ENCODE measurements around the gene RANBP3. TPM values are rescaled to one million over a fixed set of nuclear protein-coding genes. Genes with fewer than 3 reads are reported as not detected.

RANBP3 gene
- total RNA-seq, 1 donor from 2014 or later = 122 TPM

DNA sequence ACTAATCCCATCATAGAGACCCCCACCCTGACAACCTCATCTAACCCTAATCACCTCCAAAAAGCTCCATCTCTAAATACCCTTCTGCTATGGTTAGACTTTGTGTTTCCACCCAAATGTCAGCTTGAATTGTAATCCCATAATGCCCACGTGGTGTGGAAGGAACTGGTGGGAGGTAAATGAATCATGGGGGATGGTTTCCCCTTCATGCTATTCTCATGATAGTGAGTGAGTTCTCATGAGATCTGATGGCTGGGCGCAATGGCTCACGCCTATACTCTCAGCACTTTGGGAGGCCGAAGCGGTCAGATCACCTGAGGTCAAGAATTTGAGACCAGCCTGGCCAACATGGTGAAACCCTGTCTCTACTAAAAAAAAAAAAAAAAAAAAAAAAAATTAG is 70.7 kb downstream of the RANBP3 start:
- TF ChIP-seq, protein P1, sequence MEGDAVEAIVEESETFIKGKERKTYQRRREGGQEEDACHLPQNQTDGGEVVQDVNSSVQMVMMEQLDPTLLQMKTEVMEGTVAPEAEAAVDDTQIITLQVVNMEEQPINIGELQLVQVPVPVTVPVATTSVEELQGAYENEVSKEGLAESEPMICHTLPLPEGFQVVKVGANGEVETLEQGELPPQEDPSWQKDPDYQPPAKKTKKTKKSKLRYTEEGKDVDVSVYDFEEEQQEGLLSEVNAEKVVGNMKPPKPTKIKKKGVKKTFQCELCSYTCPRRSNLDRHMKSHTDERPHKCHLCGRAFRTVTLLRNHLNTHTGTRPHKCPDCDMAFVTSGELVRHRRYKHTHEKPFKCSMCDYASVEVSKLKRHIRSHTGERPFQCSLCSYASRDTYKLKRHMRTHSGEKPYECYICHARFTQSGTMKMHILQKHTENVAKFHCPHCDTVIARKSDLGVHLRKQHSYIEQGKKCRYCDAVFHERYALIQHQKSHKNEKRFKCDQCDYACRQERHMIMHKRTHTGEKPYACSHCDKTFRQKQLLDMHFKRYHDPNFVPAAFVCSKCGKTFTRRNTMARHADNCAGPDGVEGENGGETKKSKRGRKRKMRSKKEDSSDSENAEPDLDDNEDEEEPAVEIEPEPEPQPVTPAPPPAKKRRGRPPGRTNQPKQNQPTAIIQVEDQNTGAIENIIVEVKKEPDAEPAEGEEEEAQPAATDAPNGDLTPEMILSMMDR (conservative IDR thresholded peaks at IDR 0.05) = no peak
- peak overlapping the region; percentile 44 for H3K4me3 Mint-ChIP-seq
- H3K9me3 Mint-ChIP-seq = no peaks in the 10 kb centered on the region
- no peak overlapping the region for H3K27ac Mint-ChIP-seq (ENCODE audit: unreplicated experiment)
- H3K4me1 Mint-ChIP-seq = peaks cover 39% of the 10 kb centered on the region
- DNase-seq (ENCODE audit: low read depth, low spot score) = no peak
- peaks cover 10% of the 10 kb centered on the region for H3K27me3 Mint-ChIP-seq (ENCODE audit: low read depth)
- H3K36me3 Mint-ChIP-seq (ENCODE audit: low read depth) = no peaks in the 10 kb centered on the region

DNA sequence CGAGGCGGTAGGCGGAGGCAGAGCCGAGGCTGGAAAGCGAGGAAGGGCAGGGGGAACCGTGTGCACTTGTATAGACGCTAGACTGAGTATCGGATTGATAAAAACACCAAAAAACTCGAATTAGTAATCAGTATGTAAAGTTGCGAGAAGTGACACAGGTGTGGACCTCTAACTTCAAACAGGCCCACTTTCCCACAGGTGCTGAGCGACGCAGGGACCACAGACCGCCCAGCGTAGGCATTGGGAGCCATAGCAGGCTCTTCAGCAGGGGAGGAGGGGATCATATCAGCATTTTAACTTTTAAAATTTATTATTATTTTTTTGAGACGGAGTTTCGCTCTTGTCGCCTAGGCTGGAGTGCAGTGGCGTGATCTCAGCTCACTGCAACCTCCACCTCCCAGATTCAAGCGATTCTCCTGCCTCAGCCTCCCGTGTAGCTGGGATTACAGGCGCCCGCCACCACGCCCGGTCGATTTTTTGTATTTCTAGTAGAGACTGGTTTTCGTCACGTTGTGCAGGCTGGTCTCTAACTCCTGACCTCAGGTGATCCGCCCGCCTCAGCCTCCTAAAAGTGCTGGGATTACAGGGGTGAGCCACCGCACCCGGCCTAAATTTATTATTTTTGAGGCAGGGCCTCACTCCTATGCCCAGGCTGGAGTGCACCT is 72.7 kb downstream of the RANBP3 start:
- H3K27ac Mint-ChIP-seq (ENCODE audit: unreplicated experiment) = no peak overlapping the region
- no peaks in the 10 kb centered on the region for H3K9me3 Mint-ChIP-seq
- no peak for DNase-seq (ENCODE audit: low read depth, low spot score)
- TF ChIP-seq, protein P1 (conservative IDR thresholded peaks at IDR 0.05) = no peak
- H3K4me1 Mint-ChIP-seq = peaks cover 38% of the 10 kb centered on the region
- H3K4me3 Mint-ChIP-seq = peak overlapping the region; percentile 27
- H3K36me3 Mint-ChIP-seq (ENCODE audit: low read depth) = no peaks in the 10 kb centered on the region
- H3K27me3 Mint-ChIP-seq (ENCODE audit: low read depth) = peaks cover 10% of the 10 kb centered on the region

DNA sequence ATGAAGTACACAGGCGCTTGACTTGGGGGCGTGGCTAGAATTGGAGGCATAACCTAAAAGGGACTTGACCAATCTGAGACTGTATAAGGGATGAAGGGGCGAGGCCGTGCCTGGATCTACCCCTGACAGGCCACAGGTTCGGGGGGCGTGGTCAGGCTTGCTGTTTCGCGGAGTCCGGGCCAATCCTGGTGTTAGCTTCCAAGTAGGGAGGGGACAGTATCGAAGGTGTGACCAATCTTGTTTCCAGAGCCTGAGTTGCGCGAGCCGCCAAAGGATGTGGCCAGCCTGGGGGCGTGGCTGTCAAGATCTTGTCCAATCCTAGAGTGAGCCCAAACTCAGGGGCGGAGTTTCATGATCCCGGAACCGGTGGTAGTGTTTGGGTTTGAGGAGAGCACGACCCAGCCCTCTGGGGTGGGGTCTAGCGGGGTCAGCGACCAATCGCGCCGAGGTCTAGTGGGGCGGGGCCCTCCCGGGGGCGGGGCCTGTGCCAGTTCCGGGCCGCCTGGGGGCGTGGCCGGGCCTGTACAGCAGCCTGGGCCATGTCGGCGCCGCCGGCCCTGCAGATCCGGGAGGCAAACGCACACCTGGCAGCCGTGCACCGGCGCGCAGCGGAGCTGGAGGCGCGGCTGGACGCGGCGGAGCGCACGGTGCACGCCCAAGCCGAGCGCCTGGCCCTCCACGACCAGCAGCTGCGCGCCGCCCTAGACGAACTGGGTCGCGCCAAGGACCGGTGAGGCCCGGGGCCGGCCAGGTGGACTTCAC is 73.4 kb downstream of the RANBP3 start, which contains the start of gene VMAC:
VMAC (plus strand) TSS at position 521 of the 762 bp plus-strand sequence; CDS start at position 540, 19 bp downstream.
- Mint-ChIP-seq H3K27ac (ENCODE audit: unreplicated experiment) (peak within 1 kb of the TSS; percentile 99), H3K27me3 (ENCODE audit: low read depth) (peaks cover 10% of the 10 kb centered on the region), H3K4me3 (peak within 1 kb of the TSS; percentile 99), H3K36me3 (ENCODE audit: low read depth) (no peaks in the 10 kb centered on the region), H3K9me3 (no peaks in the 10 kb centered on the region), H3K4me1 (peaks cover 31% of the 10 kb centered on the region)
- DNase-seq (ENCODE audit: low read depth, low spot score) = peak; percentile 98
- TF ChIP-seq, protein P1 (conservative IDR thresholded peaks at IDR 0.05) = no peak

DNA sequence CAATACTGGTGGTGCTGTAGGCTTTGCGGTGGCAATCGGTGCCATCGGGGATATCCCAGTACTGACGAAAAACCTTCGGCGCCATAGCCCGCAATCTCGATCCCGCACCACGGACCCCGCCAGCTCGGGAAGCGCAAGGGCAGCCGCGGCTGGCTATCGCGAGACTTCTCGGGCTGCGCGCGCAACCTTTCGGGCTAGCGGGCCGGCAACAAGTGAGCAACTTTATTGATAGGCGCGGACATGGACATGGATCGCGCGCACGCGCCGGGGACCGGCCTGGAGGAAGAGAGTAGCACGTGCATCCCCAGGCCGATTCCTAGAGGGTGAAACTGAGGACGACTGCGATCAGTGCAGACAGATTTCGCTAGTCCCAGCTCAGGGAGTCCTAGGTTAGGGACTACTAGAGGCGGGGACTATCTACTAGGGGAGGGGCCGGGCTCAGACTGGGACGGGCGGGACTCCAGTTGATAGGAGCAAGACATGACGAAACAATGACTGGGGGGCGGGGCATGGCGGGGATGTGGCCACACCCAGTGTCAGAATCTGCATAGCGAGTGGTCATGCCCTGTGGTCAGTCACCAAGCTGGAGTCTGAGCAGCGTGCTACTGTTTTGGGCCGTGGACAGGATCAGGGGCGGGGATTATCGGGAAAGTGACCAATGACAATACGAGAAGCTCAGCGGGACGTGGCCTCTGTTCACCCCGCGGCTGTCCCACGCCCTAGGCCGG is 74.2 kb downstream of the RANBP3 start, which contains the start of gene NDUFA11:
NDUFA11 (minus strand) TSS at position 167 of the 728 bp plus-strand sequence; CDS start at position 85, 82 bp downstream.
- peaks cover 24% of the 10 kb centered on the region for H3K4me1 Mint-ChIP-seq
- DNase-seq (ENCODE audit: low read depth, low spot score) = peak; percentile 98
- peaks cover 10% of the 10 kb centered on the region for H3K27me3 Mint-ChIP-seq (ENCODE audit: low read depth)
- H3K36me3 Mint-ChIP-seq (ENCODE audit: low read depth) = no peaks in the 10 kb centered on the region
- peak within 1 kb of the TSS; percentile 99 for H3K4me3 Mint-ChIP-seq
- TF ChIP-seq, protein P1 (conservative IDR thresholded peaks at IDR 0.05) = no peak
- no peaks in the 10 kb centered on the region for H3K9me3 Mint-ChIP-seq
- peak within 1 kb of the TSS; percentile 99 for H3K27ac Mint-ChIP-seq (ENCODE audit: unreplicated experiment)

DNA sequence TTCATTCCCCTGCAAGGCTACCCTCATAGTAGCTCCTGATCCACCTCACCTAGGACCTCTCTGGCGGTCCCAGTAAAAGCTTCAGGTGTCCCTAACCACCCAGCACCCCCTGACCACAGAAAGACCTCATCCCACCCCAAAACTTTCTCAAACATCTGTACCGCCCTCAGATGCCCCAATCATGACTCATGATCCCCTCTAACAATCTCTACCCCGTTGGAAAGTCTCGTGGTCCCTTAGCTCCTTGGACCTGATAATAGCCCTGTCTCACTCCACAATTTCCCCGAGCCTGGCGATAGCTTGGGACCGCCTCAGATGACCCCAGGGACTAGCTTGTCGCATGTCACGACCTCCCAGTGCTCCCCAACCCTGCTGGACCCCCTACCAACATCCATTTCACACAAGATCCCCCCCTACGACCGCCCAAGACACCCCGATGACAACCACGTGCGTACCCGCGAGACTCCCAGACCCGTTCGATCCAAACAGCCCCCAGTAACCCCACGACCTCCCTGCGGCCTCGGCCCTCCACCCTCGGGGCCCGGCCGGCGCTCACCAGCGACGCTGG is 74.8 kb downstream of the RANBP3 start:
- peaks cover 10% of the 10 kb centered on the region for H3K27me3 Mint-ChIP-seq (ENCODE audit: low read depth)
- H3K36me3 Mint-ChIP-seq (ENCODE audit: low read depth) = no peaks in the 10 kb centered on the region
- peak overlapping the region; percentile 99 for H3K27ac Mint-ChIP-seq (ENCODE audit: unreplicated experiment)
- no peaks in the 10 kb centered on the region for H3K9me3 Mint-ChIP-seq
- DNase-seq (ENCODE audit: low read depth, low spot score) = no peak
- peak overlapping the region; percentile 99 for H3K4me3 Mint-ChIP-seq
- peaks cover 24% of the 10 kb centered on the region for H3K4me1 Mint-ChIP-seq
- TF ChIP-seq, protein P1 (conservative IDR thresholded peaks at IDR 0.05) = no peak
